Cardiac fibroblast (primary cell): Measurements from ENCODE around the gene CHRNA4.

Experiments
- DNase-seq, 2 donors: peaks; one replicate each; pipeline versions ENCODE4 v3.0.0 to v3.0.0-alpha.2; 2010; ENCODE audit warnings: low read depth in 2 of 2
- H3K4me3 ChIP-seq, 2 donors: replicated peaks in 1 of 2; 1 replicate in 1 of 2; 2 replicates in 1 of 2; pipeline ENCODE4 v1.5.1; 2011; ENCODE audit warnings: low read depth in 2 of 2, low read length in 2 of 2, mild to moderate bottlenecking in 2 of 2, moderate library complexity in 1 of 2
- CTCF ChIP-seq: IDR thresholded peaks from one replicate; pipeline ENCODE4 v1.5.1; 2011; ENCODE audit warnings: low read depth, mild to moderate bottlenecking, low read length, inconsistent platforms

The CHRNA4 gene

GRCh38 chr20:63320041-63320511 is 41.1 kb downstream of the CHRNA4 start:
- no peak for TF ChIP-seq CTCF

GRCh38 chr20:63319164-63320040 is 41.7 kb downstream of the CHRNA4 start:
- no peak for DNase-seq
- no peak overlapping the region for H3K4me3 ChIP-seq
- TF ChIP-seq CTCF = no peak

More at GRCh38 chr20:63320041-63320511, 41.1 kb downstream of the CHRNA4 start:
- no peak for DNase-seq
- H3K4me3 ChIP-seq = no peak overlapping the region

DNA sequence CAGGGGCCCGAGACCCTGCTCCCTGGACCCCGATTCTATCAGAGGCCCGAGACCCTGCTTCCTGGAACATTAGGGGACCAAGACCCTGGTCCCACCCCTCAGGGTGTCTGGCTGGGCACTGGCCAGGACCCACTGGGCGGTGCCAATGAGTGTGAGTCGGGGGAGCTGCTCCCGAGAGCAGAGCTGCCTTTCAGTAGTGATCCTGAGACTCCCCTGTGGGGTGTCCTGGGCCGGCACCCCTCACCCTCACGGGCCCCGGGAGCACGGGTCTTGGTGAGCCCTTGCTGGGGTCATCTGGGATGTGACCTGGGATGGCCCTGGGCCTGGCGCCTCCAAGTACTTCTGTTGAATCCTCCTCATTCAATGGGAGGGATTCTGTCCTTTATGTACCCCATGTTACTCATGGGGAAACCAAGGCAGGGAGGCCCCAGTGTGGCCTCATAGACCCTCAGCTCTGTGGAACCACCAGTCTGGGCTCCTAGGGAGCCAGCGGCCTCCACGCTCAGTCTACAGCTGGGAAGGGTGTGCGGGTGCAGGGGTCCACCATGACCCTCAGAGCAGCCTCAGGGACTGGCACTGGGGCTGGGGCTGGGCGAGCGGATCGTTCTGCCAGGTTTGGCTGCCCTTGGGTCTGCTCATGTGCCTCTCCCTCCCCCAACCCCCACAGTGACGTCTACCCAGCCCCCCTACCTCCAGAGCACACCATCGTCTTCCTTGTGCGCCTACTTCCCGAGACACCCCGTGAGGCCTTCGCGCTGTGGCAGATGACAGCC is 42.6 kb downstream of the CHRNA4 start:
- no peak for TF ChIP-seq CTCF
- H3K4me3 ChIP-seq = no peak overlapping the region

GRCh38 chr20:63317601-63318291 is 43.4 kb downstream of the CHRNA4 start:
- no peak for DNase-seq
- no peak for TF ChIP-seq CTCF
- no peak overlapping the region for H3K4me3 ChIP-seq

More for the DNA sequence above, 42.6 kb downstream of the CHRNA4 start:
- DNase-seq = no peak

DNA sequence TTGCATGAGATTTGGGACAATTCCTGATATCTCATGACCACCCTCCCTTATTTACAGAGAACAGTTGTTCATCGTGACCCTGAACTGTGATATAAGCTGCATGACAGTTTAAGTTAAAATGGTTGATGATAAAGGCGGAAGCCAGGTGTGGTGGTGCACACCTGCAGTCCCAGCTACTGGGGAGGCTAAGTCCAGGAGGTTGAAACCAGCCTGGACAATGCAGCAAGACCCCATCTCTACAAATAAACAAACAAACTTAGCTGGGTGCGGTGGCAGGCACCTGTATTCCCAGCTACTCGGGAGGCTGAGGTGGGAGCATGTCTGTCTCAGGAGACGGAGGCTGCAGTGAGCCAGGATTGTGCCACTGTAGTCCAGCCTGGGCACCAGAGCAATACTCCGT is 44.1 kb downstream of the CHRNA4 start:
- TF ChIP-seq CTCF = no peak
- no peak overlapping the region for H3K4me3 ChIP-seq
- DNase-seq = no peak

GRCh38 chr20:63316502-63316921 is 44.6 kb downstream of the CHRNA4 start:
- H3K4me3 ChIP-seq = no peak overlapping the region
- TF ChIP-seq CTCF = no peak
- DNase-seq = no peak
